Esophagus squamous epithelium (tissue), 4 donors: ENCODE measurements around the gene CCDC15.

ENCODE experiments used
- POLR2A ChIP-seq, 4 donors: fragments of 450-650 bp; IDR thresholded peaks; one replicate each; pipeline ENCODE4 v1.6.1; 2017; ENCODE audit warnings: antibody characterized with exemption in 4 of 4, mild to moderate bottlenecking in 4 of 4, moderate library complexity in 3 of 4
- TF ChIP-seq, protein P1 (sequence below), 6 experiments: fragments of 450-650 bp in 4 of 6; fragments of 200-600 bp in 2 of 6; sonication (generic) in 2 of 6; IDR thresholded peaks; one replicate each; pipeline ENCODE4 v1.5.1; 2016 to 2019; ENCODE audit warnings: antibody characterized with exemption in 6 of 6, mild to moderate bottlenecking in 4 of 6, moderate library complexity in 4 of 6

DNA sequence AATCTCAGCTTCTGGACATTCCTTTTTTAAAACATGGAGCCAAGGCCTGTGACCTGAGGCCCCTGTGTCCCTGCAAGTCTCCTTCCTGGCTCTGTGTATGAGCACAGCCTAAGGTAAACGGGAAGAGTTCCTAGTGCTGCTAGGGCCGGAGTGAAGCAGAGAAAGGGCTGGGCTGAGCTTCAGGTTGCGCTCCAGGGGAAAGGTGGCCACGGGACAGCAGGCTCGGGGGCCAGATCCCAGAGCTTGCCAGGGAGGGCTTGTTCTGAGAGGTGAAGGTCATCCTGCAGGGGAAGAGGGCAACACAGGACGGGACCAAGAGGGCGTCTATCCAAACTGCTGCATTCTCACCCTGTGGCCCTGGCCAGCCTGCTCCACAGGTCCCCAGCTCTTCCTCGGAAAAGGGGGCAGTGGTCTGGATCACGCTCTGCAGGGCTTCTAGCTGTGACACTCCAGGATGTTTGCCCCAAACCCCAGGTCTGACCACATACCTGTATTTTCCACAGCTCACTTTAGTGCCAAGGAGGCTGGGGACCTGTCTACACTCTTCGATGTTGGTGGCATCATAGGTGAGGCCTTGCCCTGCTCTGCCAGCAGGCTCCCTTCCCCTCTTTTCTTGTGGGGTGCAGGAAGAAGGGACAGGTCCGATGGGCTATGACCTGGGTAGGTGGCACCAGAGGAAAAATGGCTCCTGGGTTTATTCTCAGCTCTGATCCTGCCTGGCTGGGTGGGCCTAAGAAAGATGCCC lies 129.5 kb downstream of the CCDC15 start:
- TF ChIP-seq, protein P1, sequence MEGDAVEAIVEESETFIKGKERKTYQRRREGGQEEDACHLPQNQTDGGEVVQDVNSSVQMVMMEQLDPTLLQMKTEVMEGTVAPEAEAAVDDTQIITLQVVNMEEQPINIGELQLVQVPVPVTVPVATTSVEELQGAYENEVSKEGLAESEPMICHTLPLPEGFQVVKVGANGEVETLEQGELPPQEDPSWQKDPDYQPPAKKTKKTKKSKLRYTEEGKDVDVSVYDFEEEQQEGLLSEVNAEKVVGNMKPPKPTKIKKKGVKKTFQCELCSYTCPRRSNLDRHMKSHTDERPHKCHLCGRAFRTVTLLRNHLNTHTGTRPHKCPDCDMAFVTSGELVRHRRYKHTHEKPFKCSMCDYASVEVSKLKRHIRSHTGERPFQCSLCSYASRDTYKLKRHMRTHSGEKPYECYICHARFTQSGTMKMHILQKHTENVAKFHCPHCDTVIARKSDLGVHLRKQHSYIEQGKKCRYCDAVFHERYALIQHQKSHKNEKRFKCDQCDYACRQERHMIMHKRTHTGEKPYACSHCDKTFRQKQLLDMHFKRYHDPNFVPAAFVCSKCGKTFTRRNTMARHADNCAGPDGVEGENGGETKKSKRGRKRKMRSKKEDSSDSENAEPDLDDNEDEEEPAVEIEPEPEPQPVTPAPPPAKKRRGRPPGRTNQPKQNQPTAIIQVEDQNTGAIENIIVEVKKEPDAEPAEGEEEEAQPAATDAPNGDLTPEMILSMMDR (IDR thresholded peaks at IDR 0.05): no peak
- TF ChIP-seq POLR2A (IDR thresholded peaks at IDR 0.05): no peak
